Neural cell (in vitro differentiated cells): ENCODE measurements around the gene EYA3.

Experiments
- CTCF ChIP-seq: fragments of 450-650 bp; IDR thresholded peaks from 2 replicates; pipeline ENCODE4 v1.5.1; 2014; ENCODE audit warnings: antibody characterized with exemption, mild to moderate bottlenecking, moderate library complexity; ENCODE audit not compliant: poor library complexity, severe bottlenecking
- EP300 ChIP-seq: fragments of 450-650 bp; conservative IDR thresholded peaks from 2 replicates; pipeline ENCODE4 v1.6.1; 2014; ENCODE audit warnings: antibody characterized with exemption, mild to moderate bottlenecking, moderate library complexity; ENCODE audit not compliant: poor library complexity, severe bottlenecking
- EZH2 ChIP-seq: fragments of 200-600, 300-800 bp; shearing (Covaris generic), sonication (generic); IDR thresholded peaks from 2 replicates; pipeline ENCODE4 v1.6.1; 2014; ENCODE audit warnings: antibody characterized with exemption, low read length, borderline replicate concordance, mild to moderate bottlenecking; ENCODE audit not compliant: insufficient read depth, poor library complexity, severe bottlenecking
- MXI1 ChIP-seq: fragments of 450-650 bp; conservative IDR thresholded peaks from 2 replicates; pipeline ENCODE4 v1.6.1; 2014; ENCODE audit warnings: antibody characterized with exemption, mild to moderate bottlenecking; ENCODE audit not compliant: poor library complexity, severe bottlenecking
- POLR2AphosphoS5 ChIP-seq: IDR thresholded peaks from 2 replicates; pipeline ENCODE4 v1.6.1; 2012
- RAD21 ChIP-seq: fragments of 450-650 bp; conservative IDR thresholded peaks from 2 replicates; pipeline ENCODE4 v1.6.1; 2014; ENCODE audit warnings: antibody characterized with exemption, mild to moderate bottlenecking, moderate library complexity
- REST ChIP-seq: IDR thresholded peaks from 2 replicates; pipeline ENCODE4 v1.6.1; 2012; ENCODE audit warnings: borderline replicate concordance
- SMC3 ChIP-seq: fragments of 450-650 bp; conservative IDR thresholded peaks from 2 replicates; pipeline ENCODE4 v1.6.1; 2014; ENCODE audit warnings: antibody characterized with exemption, mild to moderate bottlenecking, moderate library complexity; ENCODE audit not compliant: poor library complexity
- TAF1 ChIP-seq: IDR thresholded peaks from 2 replicates; pipeline ENCODE4 v1.6.1; 2012; ENCODE audit warnings: low read depth

- no peak for TF ChIP-seq POLR2AphosphoS5
- TF ChIP-seq EZH2, result no peak
- TF ChIP-seq RAD21, result no peak
- no peak for TF ChIP-seq EP300
- no peak for TF ChIP-seq CTCF
- TF ChIP-seq REST, result no peak
- TF ChIP-seq TAF1, result no peak
- no peak for TF ChIP-seq SMC3
- TF ChIP-seq MXI1, result no peak
These were observed 10.1 kb downstream of the EYA3 start for GRCh38 chr1:28078262-28078661.
